Naive thymus-derived CD4-positive, alpha-beta T cell (primary cell): ENCODE measurements around the gene SPON2. TPM values are rescaled to one million over a fixed set of nuclear protein-coding genes. Genes with fewer than 3 reads are reported as not detected.
"Not testable (repeated sequence)": the region's sequence is repeated elsewhere in the genome, so short reads cannot be mapped to it uniquely, and the experiment has no call there.

Source experiments
- ATAC-seq: fragments of 150-1000 bp; cut with Tn5 transposase; 2 replicates; pipeline ENCODE4 v1.10.0; 2021; ENCODE audit warnings: mild to moderate bottlenecking, moderate library complexity
- CTCF ChIA-PET: fragments of 350-600 bp; sonication (Branson Sonifier 250); formaldehyde crosslinking; loops from one replicate; lab custom pipeline; 2021; ENCODE audit warnings: antibody characterized with exemption; lab: Charles Lee
- POLR2A ChIA-PET: fragments of 350-600 bp; sonication (Branson Sonifier 250); formaldehyde crosslinking; loops from one replicate; lab custom pipeline; 2021; ENCODE audit warnings: antibody characterized with exemption, inconsistent platforms; lab: Charles Lee
- DNase-seq, 9 donors: peaks; one replicate each; pipeline versions ENCODE4 v3.0.0 to v3.0.0-alpha.2; 2020 to 2022; ENCODE audit warnings: mixed read lengths in 1 of 9
- H3K27ac ChIP-seq: one replicate; pipeline ENCODE4 v1.7.0; 2013; ENCODE audit warnings: mild to moderate bottlenecking, low read depth, low read length, moderate library complexity
- H3K27me3 ChIP-seq, 2 donors: one replicate each; pipeline ENCODE4 v1.7.0; 2013; ENCODE audit warnings: low read length in 2 of 2, mild to moderate bottlenecking in 2 of 2, moderate library complexity in 2 of 2; ENCODE audit not compliant: control insufficient read depth in 2 of 2, insufficient read depth in 2 of 2
- H3K36me3 ChIP-seq, 3 experiments: 1 replicate in 2 of 3; 2 replicates in 1 of 3; pipeline ENCODE4 v1.7.0; 2013; ENCODE audit warnings: low read length in 3 of 3, mild to moderate bottlenecking in 3 of 3, moderate library complexity in 1 of 3; ENCODE audit not compliant: insufficient read depth in 3 of 3, control insufficient read depth in 2 of 3
- H3K4me1 ChIP-seq, 2 donors: one replicate each; pipeline ENCODE4 v1.7.0; 2013; ENCODE audit warnings: low read length in 2 of 2, mild to moderate bottlenecking in 2 of 2, moderate library complexity in 1 of 2; ENCODE audit not compliant: control insufficient read depth in 2 of 2, insufficient read depth in 2 of 2
- H3K4me3 ChIP-seq: 2 replicates; pipeline ENCODE4 v1.7.0; 2013; ENCODE audit warnings: mild to moderate bottlenecking, low read length
- H3K9me3 ChIP-seq, 3 experiments: 1 replicate in 2 of 3; 2 replicates in 1 of 3; pipeline ENCODE4 v1.7.0; 2013; ENCODE audit warnings: low read length in 3 of 3; ENCODE audit not compliant: control insufficient read depth in 2 of 3
- H3K27ac Mint-ChIP-seq, 9 donors: one replicate each; pipeline ENCODE4 v1.8.0; 2020 to 2022; ENCODE audit warnings: mixed read lengths in 9 of 9, mild to moderate bottlenecking in 8 of 9, moderate library complexity in 5 of 9, inconsistent platforms in 2 of 9
- H3K27me3 Mint-ChIP-seq, 5 donors: one replicate each; pipeline ENCODE4 v1.8.0; 2021 to 2022; ENCODE audit warnings: mixed read lengths in 5 of 5, mild to moderate bottlenecking in 1 of 5
- H3K36me3 Mint-ChIP-seq, 5 donors: one replicate each; pipeline ENCODE4 v1.8.0; 2020 to 2022; ENCODE audit warnings: mixed read lengths in 5 of 5, mild to moderate bottlenecking in 3 of 5, inconsistent platforms in 1 of 5
- H3K4me1 Mint-ChIP-seq, 7 donors: one replicate each; pipeline ENCODE4 v1.8.0; 2020 to 2022; ENCODE audit warnings: mixed read lengths in 7 of 7, mild to moderate bottlenecking in 3 of 7, inconsistent platforms in 1 of 7
- H3K4me3 Mint-ChIP-seq, 10 donors: one replicate each; pipeline ENCODE4 v1.8.0; 2020 to 2022; ENCODE audit warnings: mild to moderate bottlenecking in 10 of 10, mixed read lengths in 10 of 10, moderate library complexity in 6 of 10, inconsistent platforms in 2 of 10
- H3K9me3 Mint-ChIP-seq, 11 donors: one replicate each; pipeline ENCODE4 v1.8.0; 2020 to 2022; ENCODE audit warnings: mixed read lengths in 11 of 11, mild to moderate bottlenecking in 4 of 11, inconsistent platforms in 1 of 11, moderate library complexity in 1 of 11
- intact Hi-C, 2 donors: fragments of 100-400 bp; cut with micrococcal nuclease; formaldehyde crosslinking; loops; one replicate each; pipeline ENCODE4 v1.15.1; 2023
- polyA plus RNA-seq, 2 donors: library from polyadenylated mRNA; unstranded; fragments of 300-500 nt; fragmentation: Illumina TruSeq; gene quantifications; one replicate each; pipeline ENCODE4 v1.2.3, GENCODE V29; 2021
- total RNA-seq, 6 experiments: library from RNA in 5 of 6; stranded (reverse) in 5 of 6; gene quantifications; 1 replicate in 5 of 6; 2 replicates in 1 of 6; pipeline ENCODE4 v1.2.3 and lab custom pipeline; 2021 to 2026

Gene SPON2
- total and polyA plus RNA-seq, 7 experiments from 2014 or later, result 2.8 to 79.1 (median 6.5) TPM

DNA sequence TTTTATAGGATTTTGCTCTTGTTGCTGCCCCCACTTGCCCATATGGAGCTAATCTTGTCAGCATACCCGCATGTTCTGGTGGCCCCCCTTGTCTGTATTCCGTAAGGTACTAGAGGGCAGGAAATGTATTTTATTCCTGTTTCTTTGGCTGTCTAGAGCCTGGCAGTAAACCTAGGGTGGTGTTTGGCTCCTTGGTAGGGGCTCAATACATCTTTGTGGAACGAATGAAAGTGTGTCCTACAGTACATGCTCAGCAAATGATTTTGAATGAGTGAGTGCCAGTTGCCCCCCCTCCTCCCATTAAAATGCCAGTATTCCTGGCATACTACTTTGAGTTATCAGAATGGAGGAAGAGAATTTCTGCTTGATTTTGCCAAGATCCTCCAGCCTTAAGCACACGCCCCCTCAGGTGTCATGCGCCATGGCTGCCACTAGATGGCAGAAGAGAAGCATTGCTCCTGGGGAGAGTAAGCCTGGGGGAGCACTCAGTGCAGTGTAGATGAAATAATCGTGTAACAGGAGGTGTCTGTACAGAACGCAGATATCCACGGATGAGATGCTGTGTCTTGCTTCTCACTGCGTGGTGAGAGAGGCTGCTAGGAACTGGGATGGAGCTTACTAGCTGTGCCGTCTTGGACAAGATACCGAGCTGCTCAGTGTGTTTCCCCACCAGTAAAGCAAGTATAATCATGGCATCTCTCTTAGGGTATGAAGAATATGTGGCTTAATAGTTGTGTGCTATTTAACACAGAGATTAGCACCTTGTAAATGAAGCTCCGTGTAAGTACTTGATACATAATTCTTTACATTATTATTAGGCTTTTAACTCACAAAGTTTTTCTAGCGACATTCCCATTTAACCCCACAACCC, 41.8 kb downstream of the SPON2 start:
- peaks cover 0 to 9% (median 4%) of the 10 kb centered on the region in 7 donors for H3K4me1 Mint-ChIP-seq
- H3K9me3 Mint-ChIP-seq, result no peaks in the 10 kb centered on the region
- ATAC-seq (peak; percentile 100), DNase-seq (peak; percentile 55 to 86 (median 75))
- CTCF ChIA-PET, result interaction anchor here (0.6 to 4.0 kb wide), 13 partner anchors 9 to 466 kb away, joined by 3 to 34 read pairs (median 3); partner anchors contain the start of gene UVSSA
- Histone ChIP-seq H3K27me3 (no peaks in the 10 kb centered on the region), H3K4me1 (no peaks in the 10 kb centered on the region), H3K4me3 (no peak overlapping the region), H3K27ac (no peak overlapping the region), H3K36me3 (no peaks in the 10 kb centered on the region), H3K9me3 (no peaks in the 10 kb centered on the region)
- no peak overlapping the region for H3K27ac Mint-ChIP-seq
- intact Hi-C loops, result loop anchor here (1.0 to 5.0 kb wide), 11 partner anchors 37 to 499 kb away; partner anchors contain the start of gene MAEA (in 1 of the 2)
- peak overlapping the region in 1 of 10 donors; percentile 46 for H3K4me3 Mint-ChIP-seq
- H3K27me3 Mint-ChIP-seq, result peaks cover 0 to 24% (median 6%) of the 10 kb centered on the region in 5 donors
- POLR2A ChIA-PET, result no interaction called here
- no peaks in the 10 kb centered on the region for H3K36me3 Mint-ChIP-seq

DNA sequence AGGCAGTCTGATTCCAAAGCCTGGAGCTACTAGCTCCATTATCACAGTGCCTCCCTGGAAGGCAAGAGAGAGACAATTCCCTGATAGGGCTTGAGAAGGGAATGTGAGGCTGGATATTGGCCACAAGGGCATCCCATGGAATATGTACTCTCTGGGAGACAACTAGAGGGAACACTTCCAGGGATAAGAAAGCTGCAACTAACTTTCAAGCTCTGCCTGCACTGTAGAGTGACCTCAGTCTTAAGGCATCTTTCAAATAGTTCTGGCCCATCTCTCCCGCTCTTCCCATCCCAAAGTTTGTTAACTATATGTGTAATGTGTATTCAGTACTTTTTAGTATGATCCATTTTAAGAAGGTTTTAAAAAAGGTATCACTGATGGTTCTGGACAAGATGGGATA, 45.9 kb downstream of the SPON2 start:
- intact Hi-C loops, result no loop called here
- ATAC-seq, result no peak
- Mint-ChIP-seq H3K36me3 (no peaks in the 10 kb centered on the region), H3K27me3 (peaks cover 0 to 35% (median 12%) of the 10 kb centered on the region in 5 donors), H3K4me1 (peaks cover 0 to 5% (median 4%) of the 10 kb centered on the region in 7 donors), H3K9me3 (no peaks in the 10 kb centered on the region), H3K27ac (no peak overlapping the region), H3K4me3 (no peak overlapping the region)
- Histone ChIP-seq H3K36me3 (no peaks in the 10 kb centered on the region), H3K4me3 (no peak overlapping the region), H3K9me3 (no peaks in the 10 kb centered on the region), H3K27me3 (no peaks in the 10 kb centered on the region), H3K4me1 (no peaks in the 10 kb centered on the region), H3K27ac (no peak overlapping the region)
- no peak for DNase-seq
- CTCF ChIA-PET, result interaction anchor here (1.2 kb wide), 1 partner anchor 229 kb away, joined by 3 read pairs; no protein-coding TSS in a partner anchor
- POLR2A ChIA-PET, result no interaction called here

DNA sequence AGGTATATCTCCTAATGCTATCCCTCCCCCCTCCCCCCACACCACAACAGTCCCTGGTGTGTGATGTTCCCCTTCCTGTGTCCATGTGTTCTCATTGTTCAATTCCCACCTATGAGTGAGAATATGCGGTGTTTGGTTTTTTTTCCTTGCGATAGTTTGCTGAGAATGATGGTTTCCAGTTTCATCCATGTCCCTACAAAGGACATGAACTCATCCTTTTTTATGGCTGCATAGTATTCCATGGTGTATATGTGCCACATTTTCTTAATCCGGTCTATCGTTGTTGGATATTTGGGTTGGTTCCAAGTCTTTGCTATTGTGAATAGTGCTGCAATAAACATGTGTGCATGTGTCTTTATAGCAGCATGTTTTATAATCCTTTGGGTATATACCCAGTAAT, 46.9 kb downstream of the SPON2 start:
- H3K36me3 Mint-ChIP-seq, H3K4me3 Mint-ChIP-seq, CTCF ChIA-PET, H3K27me3 ChIP-seq, POLR2A ChIA-PET, H3K4me1 Mint-ChIP-seq, H3K27ac Mint-ChIP-seq, H3K9me3 Mint-ChIP-seq, H3K27ac ChIP-seq, H3K4me1 ChIP-seq, ATAC-seq, H3K36me3 ChIP-seq, H3K9me3 ChIP-seq, DNase-seq, H3K4me3 ChIP-seq, intact Hi-C loops: not testable (repeated sequence)
- H3K27me3 Mint-ChIP-seq, result peaks cover 0 to 37% (median 12%) of the 10 kb centered on the region in 5 donors

DNA sequence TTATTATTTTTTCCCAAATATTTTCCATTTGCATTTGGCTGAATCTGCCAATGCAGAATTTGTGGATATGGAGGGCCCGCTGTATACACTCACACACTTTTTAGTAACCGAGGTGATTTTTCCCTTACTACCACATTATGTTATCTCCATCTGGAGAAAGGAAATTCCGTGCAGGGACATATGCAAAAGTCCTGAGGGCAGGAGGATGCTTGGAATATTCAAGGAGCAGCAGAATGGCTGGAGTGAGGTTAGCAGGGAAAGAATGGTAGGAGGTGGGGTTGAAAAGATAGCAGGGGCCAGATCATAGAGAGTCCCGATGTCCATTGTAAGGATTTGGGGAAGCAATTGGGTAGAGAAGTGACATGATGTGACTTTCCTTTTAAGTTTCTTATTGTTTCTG, 47.6 kb downstream of the SPON2 start:
- Histone ChIP-seq H3K27me3 (no peaks in the 10 kb centered on the region), H3K36me3 (no peaks in the 10 kb centered on the region), H3K9me3 (no peaks in the 10 kb centered on the region), H3K4me3 (no peak overlapping the region), H3K27ac (no peak overlapping the region), H3K4me1 (no peaks in the 10 kb centered on the region)
- Mint-ChIP-seq H3K36me3 (no peaks in the 10 kb centered on the region), H3K27me3 (peaks cover 0 to 38% (median 12%) of the 10 kb centered on the region in 5 donors), H3K4me3 (no peak overlapping the region), H3K4me1 (no peaks in the 10 kb centered on the region), H3K27ac (peak overlapping the region in 1 of 9 donors; percentile 9), H3K9me3 (no peaks in the 10 kb centered on the region)
- POLR2A ChIA-PET, result no interaction called here
- DNase-seq (no peak), ATAC-seq (no peak)
- intact Hi-C loops, result no loop called here
- CTCF ChIA-PET, result no interaction called here

DNA sequence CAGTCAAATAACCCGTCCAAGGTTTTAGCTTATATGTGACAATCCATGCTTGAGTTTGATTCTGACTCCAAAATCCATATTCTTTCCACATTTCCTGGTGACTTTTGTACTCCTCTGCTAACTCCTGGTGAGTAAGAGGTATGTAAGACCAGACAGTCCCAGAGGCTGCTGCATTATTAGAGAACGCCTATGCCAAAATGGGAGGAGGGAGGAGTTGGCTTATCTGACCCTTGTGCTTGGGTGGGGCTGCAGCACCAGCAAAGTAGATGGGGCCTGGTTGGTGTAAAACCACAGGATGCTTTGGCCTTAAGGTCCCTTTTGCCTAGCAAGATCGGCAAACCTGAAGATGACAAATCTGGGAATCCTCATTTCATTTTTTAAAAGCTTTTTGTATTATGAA, 49.9 kb downstream of the SPON2 start:
- DNase-seq, result no peak

More for the DNA sequence above, 49.9 kb downstream of the SPON2 start:
- no peak overlapping the region for H3K27ac ChIP-seq
- no peaks in the 10 kb centered on the region for H3K36me3 Mint-ChIP-seq
- H3K4me1 ChIP-seq, result no peaks in the 10 kb centered on the region
- H3K27me3 ChIP-seq, result no peaks in the 10 kb centered on the region
- H3K9me3 ChIP-seq, result no peaks in the 10 kb centered on the region
- no peak for ATAC-seq
- H3K27me3 Mint-ChIP-seq, result peaks cover 0 to 38% (median 17%) of the 10 kb centered on the region in 5 donors
- ChIA-PET CTCF (interaction anchor here (0.5 to 0.9 kb wide), 2 partner anchors 9 to 46 kb away, joined by 3 to 5 read pairs; no protein-coding TSS in a partner anchor), POLR2A (no interaction called here)
- H3K27ac Mint-ChIP-seq, result no peak overlapping the region
- peaks cover 0 to 5% (median 0%) of the 10 kb centered on the region in 7 donors for H3K4me1 Mint-ChIP-seq
- intact Hi-C loops, result no loop called here
- H3K9me3 Mint-ChIP-seq, result peaks cover 0 to 2% (median 0%) of the 10 kb centered on the region in 11 donors
- no peak overlapping the region for H3K4me3 ChIP-seq
- no peaks in the 10 kb centered on the region for H3K36me3 ChIP-seq
- no peak overlapping the region for H3K4me3 Mint-ChIP-seq
